Spinal cord (tissue), 10 donors: ENCODE results near the gene PIAS2. TPM values are rescaled to one million over a fixed set of nuclear protein-coding genes. Genes with fewer than 3 reads are reported as not detected.
"Not testable (repeated sequence)": the region's sequence is repeated elsewhere in the genome, so short reads cannot be mapped to it uniquely, and the experiment has no call there.

ENCODE experiments used
- DNase-seq, 6 donors: peaks; one replicate each; pipeline versions ENCODE4 v3.0.0 to v3.0.0-alpha.2; 2013 to 2015; ENCODE audit warnings: low spot score in 6 of 6, low read depth in 4 of 6
- H3K27ac ChIP-seq: one replicate; pipeline ENCODE4 v1.5.1; 2013; ENCODE audit warnings: low read depth, low read length, control low read depth
- H3K27me3 ChIP-seq: one replicate; pipeline ENCODE4 v1.6.1; 2013; ENCODE audit warnings: low read length; ENCODE audit not compliant: control insufficient read depth, insufficient read depth
- H3K36me3 ChIP-seq: one replicate; pipeline ENCODE4 v1.6.1; 2013; ENCODE audit warnings: low read length; ENCODE audit not compliant: control insufficient read depth, insufficient read depth
- H3K4me1 ChIP-seq: one replicate; pipeline ENCODE4 v1.6.1; 2013; ENCODE audit warnings: low read length; ENCODE audit not compliant: control insufficient read depth, insufficient read depth
- H3K4me3 ChIP-seq: one replicate; pipeline ENCODE4 v1.5.1; 2013; ENCODE audit warnings: low read depth, low read length, control low read depth
- H3K9me3 ChIP-seq: one replicate; pipeline ENCODE4 v1.6.1; 2013; ENCODE audit warnings: low read length; ENCODE audit not compliant: control insufficient read depth, insufficient read depth
- WGBS: methylation state at CpG from one replicate; pipeline ENCODE4 v1.1.5; 2013; ENCODE audit warnings: missing lambda C conversion rate; ENCODE audit not compliant: insufficient coverage; 5-methylcytosine and 5-hydroxymethylcytosine counted together
- long read RNA-seq, 4 donors: transcript quantifications; one replicate each; lab custom pipeline, GENCODE V29; 2026
- polyA plus RNA-seq, 2 donors: library from polyadenylated mRNA; unstranded; fragments of 120-200 nt; gene quantifications; one replicate each; pipeline ENCODE4 v1.2.1, GENCODE V29; 2013; ENCODE audit not compliant: insufficient read length in 2 of 2
- total RNA-seq, 2 donors: library from RNA; depleted of rRNA in 1 of 2; stranded (reverse); fragments of 120-200 nt in 1 of 2; fragments of >200 nt in 1 of 2; gene quantifications; one replicate each; pipeline versions ENCODE4 v1.2.3 to v1.2.4, GENCODE V29; 2013 to 2014
- donor health status: healthy.

Gene PIAS2
- 10 to 100 TPM; 42.2 to 59.8 TPM for total RNA-seq
- 10 to 100 TPM; 26.9 to 33.9 TPM for polyA plus RNA-seq
- long read RNA-seq, donor 1, full-length matches to known transcripts = 6 of 6 reads
- long read RNA-seq, donor 1, partial matches to known transcripts = 0 of 6 reads
- long read RNA-seq, donor 1, other reads (novel, unspliced or antisense) = 0 of 6 reads
- long read RNA-seq, donor 2, full-length matches to known transcripts = 1 of 1 reads
- long read RNA-seq, donor 2, partial matches to known transcripts = 0 of 1 reads
- long read RNA-seq, donor 2, other reads (novel, unspliced or antisense) = 0 of 1 reads
- long read RNA-seq, donor 3, full-length matches to known transcripts = 4 of 4 reads
- long read RNA-seq, donor 3, partial matches to known transcripts = 0 of 4 reads
- long read RNA-seq, donor 3, other reads (novel, unspliced or antisense) = 0 of 4 reads
- long read RNA-seq, donor 4, full-length matches to known transcripts = 4 of 4 reads
- long read RNA-seq, donor 4, partial matches to known transcripts = 0 of 4 reads
- long read RNA-seq, donor 4, other reads (novel, unspliced or antisense) = 0 of 4 reads

- DNase-seq = peak in 5 of 6 donors; percentile 38 to 95 (median 77)
- peak within 1 kb of the TSS; percentile 84 for H3K27ac ChIP-seq
- H3K27me3 ChIP-seq = no peaks in the 10 kb centered on the region
- WGBS = under 1% methylated on average over 107 of the region's 107 CpGs
- H3K9me3 ChIP-seq = no peaks in the 10 kb centered on the region
- H3K4me1 ChIP-seq = peaks cover 6% of the 10 kb centered on the region
- H3K36me3 ChIP-seq = no peaks in the 10 kb centered on the region
- H3K4me3 ChIP-seq = peak within 1 kb of the TSS; percentile 79
These were observed at the start of gene PIAS2, which contains the start of gene KATNAL2 for GRCh38 chr18:46917108-46917802. Gene PIAS2 (minus strand): TSS chr18:46917507. CDS start chr18:46917345, 162 bp downstream. Gene KATNAL2 (plus strand): TSS chr18:46917602. CDS start chr18:46946873, 29,271 bp downstream.

- no CpG with 5 or more reads among the region's 10 CpGs for WGBS
- H3K27me3 ChIP-seq, H3K4me3 ChIP-seq, H3K36me3 ChIP-seq, H3K27ac ChIP-seq, H3K4me1 ChIP-seq, H3K9me3 ChIP-seq, DNase-seq: not testable (repeated sequence)
These were observed 49.0 kb upstream of the PIAS2 start for GRCh38 chr18:46966266-46966665.

- 98% methylated on average over 4 of the region's 31 CpGs for WGBS
- not testable (repeated sequence) for H3K27ac ChIP-seq, H3K4me3 ChIP-seq, H3K4me1 ChIP-seq, H3K9me3 ChIP-seq, H3K27me3 ChIP-seq, H3K36me3 ChIP-seq
- DNase-seq = peak in 2 of 6 donors; percentile 23 to 31
These were observed 47.4 kb upstream of the PIAS2 start for GRCh38 chr18:46964579-46965293.

GRCh38 chr18:46963656-46964578 lies 46.6 kb upstream of the PIAS2 start:
- not testable (repeated sequence) for H3K4me1 ChIP-seq, H3K27me3 ChIP-seq, H3K9me3 ChIP-seq, DNase-seq, H3K27ac ChIP-seq, H3K36me3 ChIP-seq, H3K4me3 ChIP-seq
- WGBS = 100% methylated on average over 1 of the region's 79 CpGs

- H3K36me3 ChIP-seq = no peaks in the 10 kb centered on the region
- H3K27ac ChIP-seq = no peak overlapping the region
- H3K27me3 ChIP-seq = no peaks in the 10 kb centered on the region
- DNase-seq = no peak
- H3K4me3 ChIP-seq = no peak overlapping the region
- H3K9me3 ChIP-seq = no peaks in the 10 kb centered on the region
- no peaks in the 10 kb centered on the region for H3K4me1 ChIP-seq
- no CpG with 5 or more reads among the region's 4 CpGs for WGBS
These were observed 40.9 kb upstream of the PIAS2 start for GRCh38 chr18:46958209-46958608.

- Histone ChIP-seq H3K9me3 (no peaks in the 10 kb centered on the region), H3K27me3 (no peaks in the 10 kb centered on the region), H3K4me1 (no peaks in the 10 kb centered on the region), H3K27ac (no peak overlapping the region), H3K4me3 (no peak overlapping the region), H3K36me3 (no peaks in the 10 kb centered on the region)
- DNase-seq = no peak
- WGBS = 83% methylated on average over 4 of the region's 5 CpGs
These were observed 35.9 kb upstream of the PIAS2 start for GRCh38 chr18:46953195-46953594.

GRCh38 chr18:46950064-46950656 lies 32.9 kb upstream of the PIAS2 start:
- WGBS = 38% methylated on average over 3 of the region's 5 CpGs
- Histone ChIP-seq H3K4me1 (no peaks in the 10 kb centered on the region), H3K27me3 (no peaks in the 10 kb centered on the region), H3K9me3 (no peaks in the 10 kb centered on the region), H3K36me3 (no peaks in the 10 kb centered on the region), H3K27ac (no peak overlapping the region), H3K4me3 (no peak overlapping the region)
- peak in 1 of 6 donors; percentile 77 for DNase-seq

GRCh38 chr18:46946656-46947282 lies 29.5 kb upstream of the PIAS2 start:
- WGBS = under 1% methylated on average over 28 of the region's 32 CpGs
- DNase-seq = peak; percentile 78 to 97 (median 86)
- Histone ChIP-seq H3K36me3 (no peaks in the 10 kb centered on the region), H3K4me1 (no peaks in the 10 kb centered on the region), H3K27me3 (no peaks in the 10 kb centered on the region), H3K4me3 (peak overlapping the region; percentile 44), H3K27ac (no peak overlapping the region), H3K9me3 (no peaks in the 10 kb centered on the region)
